OCI-LY7 (cell line): Measurements from ENCODE around the gene NCAN. TPM values are rescaled to one million over a fixed set of nuclear protein-coding genes. Genes with fewer than 3 reads are reported as not detected.
A peak's percentile ranks its signal among the peaks of the same experiment; 100 is the strongest.

Experiments
- BruUV-seq: library from RNA; stranded (reverse); fragments of 400-500 nt; replicated peaks from 2 replicates; lab custom pipeline; 2021; lab: Mats Ljungman, UMichigan
- CTCF ChIA-PET: fragments of 300-600 bp; sonication (Branson Sonifier 250); formaldehyde crosslinking; loops from one replicate; lab custom pipeline; 2022; ENCODE audit warnings: antibody characterized with exemption; ENCODE audit not compliant: unreplicated experiment; lab: Charles Lee
- POLR2A ChIA-PET: fragments of 300-600 bp; sonication (Branson Sonifier 250); formaldehyde crosslinking; loops from one replicate; lab custom pipeline; 2022; ENCODE audit warnings: antibody characterized with exemption; lab: Charles Lee
- DNase-seq: peaks from one replicate; pipeline ENCODE4 v3.0.0-alpha.2; 2015; ENCODE audit warnings: low spot score
- H2AFZ ChIP-seq: fragments of 200-600 bp; sonication (generic), shearing (Covaris generic); 2 replicates; pipeline ENCODE4 v1.6.1; 2014; ENCODE audit warnings: mild to moderate bottlenecking, antibody characterized with exemption, low read length, moderate library complexity
- H3K27ac ChIP-seq: fragments of 200-600 bp; sonication (generic); 2 replicates; pipeline ENCODE4 v1.5.1; 2014; ENCODE audit warnings: mixed run types, low read depth, mild to moderate bottlenecking, moderate library complexity, low read length, inconsistent platforms; ENCODE audit not compliant: poor library complexity, severe bottlenecking
- H3K36me3 ChIP-seq: fragments of 200-600 bp; sonication (generic); 2 replicates; pipeline ENCODE4 v1.6.1; 2014; ENCODE audit warnings: mild to moderate bottlenecking, antibody characterized with exemption, low read length, moderate library complexity, mixed read lengths; ENCODE audit not compliant: insufficient read depth
- H3K4me1 ChIP-seq: fragments of 200-600 bp; sonication (generic); 2 replicates; pipeline ENCODE4 v1.5.1; 2014; ENCODE audit warnings: mild to moderate bottlenecking, low read length; ENCODE audit not compliant: insufficient read depth, poor library complexity, severe bottlenecking
- H3K4me2 ChIP-seq: fragments of 200-600 bp; sonication (generic); 2 replicates; pipeline ENCODE4 v1.6.1; 2014; ENCODE audit warnings: mild to moderate bottlenecking, low read length
- H3K4me3 ChIP-seq: fragments of 200-600 bp; sonication (generic); 2 replicates; pipeline ENCODE4 v1.5.1; 2014; ENCODE audit warnings: mild to moderate bottlenecking, low read depth, low read length; ENCODE audit not compliant: poor library complexity, severe bottlenecking
- H3K79me2 ChIP-seq: fragments of 200-600 bp; sonication (generic); 2 replicates; pipeline ENCODE4 v1.6.1; 2016; ENCODE audit warnings: low read depth, mild to moderate bottlenecking, low read length, moderate library complexity, mixed read lengths; ENCODE audit not compliant: insufficient read depth
- H3K9me2 ChIP-seq: fragments of 200-600 bp; sonication (generic); 2 replicates; pipeline ENCODE4 v1.6.1; 2016; ENCODE audit warnings: mild to moderate bottlenecking, low read length, mixed read lengths; ENCODE audit not compliant: insufficient read depth
- H3K9me3 ChIP-seq: fragments of 200-600 bp; sonication (generic); 2 replicates; pipeline ENCODE4 v1.6.1; 2014; ENCODE audit warnings: mild to moderate bottlenecking, mixed run types, low read length, mixed read lengths
- H4K20me1 ChIP-seq: fragments of 200-600 bp; sonication (generic); 2 replicates; pipeline ENCODE4 v1.6.1; 2014; ENCODE audit warnings: mild to moderate bottlenecking, antibody characterized with exemption, low read length, moderate library complexity, mixed read lengths; ENCODE audit not compliant: insufficient read depth
- CTCF ChIP-seq: fragments of 200-600 bp; sonication (generic); conservative IDR thresholded peaks from 2 replicates; pipeline ENCODE4 v1.5.1; 2014; ENCODE audit warnings: mild to moderate bottlenecking, antibody characterized with exemption, low read length, moderate library complexity, mixed read lengths
- EZH2phosphoT487 ChIP-seq: fragments of 200-600 bp; sonication (generic); IDR thresholded peaks from 2 replicates; pipeline ENCODE4 v1.6.1; 2018; ENCODE audit warnings: low read depth, borderline replicate concordance, mild to moderate bottlenecking, mixed run types, antibody characterized with exemption, low read length, moderate library complexity, mixed read lengths
- intact Hi-C: fragments of 100-400 bp; cut with micrococcal nuclease; formaldehyde crosslinking; loops from one replicate; pipeline ENCODE4 v1.10.0; 2022; ENCODE audit not compliant: unreplicated experiment
- total RNA-seq, 2 experiments: library from RNA; depleted of rRNA in 1 of 2; stranded (reverse); fragments of >200 nt in 1 of 2; shearing (Covaris generic) in 1 of 2; gene quantifications; 2 replicates each; pipeline ENCODE4 v1.2.3, GENCODE V29; 2014 to 2022

The NCAN gene
- total RNA-seq, 2 experiments from 2014 or later: not detected

- no peaks in the 10 kb centered on the region for H3K36me3 ChIP-seq
- no peak overlapping the region for H3K4me2 ChIP-seq
- DNase-seq: no peak
- no peaks in the 10 kb centered on the region for H3K4me1 ChIP-seq
- no peaks in the 10 kb centered on the region for H3K79me2 ChIP-seq
- CTCF ChIA-PET: no interaction called here
- H3K9me2 ChIP-seq: no peaks in the 10 kb centered on the region
- intact Hi-C loops: no loop called here
- no peak for TF ChIP-seq EZH2phosphoT487
- no peak for TF ChIP-seq CTCF
- H3K9me3 ChIP-seq: no peaks in the 10 kb centered on the region
- no peak overlapping the region for H2AFZ ChIP-seq
- H3K27ac ChIP-seq: no peak overlapping the region
- H3K4me3 ChIP-seq: no peak overlapping the region
- no peaks in the 10 kb centered on the region for H4K20me1 ChIP-seq
- no TSS peak for BruUV-seq
- POLR2A ChIA-PET: interaction anchor here (0.7 kb wide), 1 partner anchor 16 kb away, joined by 5 read pairs; no protein-coding TSS in a partner anchor
Measured at GRCh38 chr19:19214159-19214490, 2.4 kb downstream of the NCAN start.

- CTCF ChIA-PET: no interaction called here
Measured at GRCh38 chr19:19214892-19215291, 3.1 kb downstream of the NCAN start.

More at GRCh38 chr19:19214892-19215291, 3.1 kb downstream of the NCAN start:
- TF ChIP-seq EZH2phosphoT487: no peak
- no peak for TF ChIP-seq CTCF
- Histone ChIP-seq H3K9me2 (no peaks in the 10 kb centered on the region), H3K4me1 (no peaks in the 10 kb centered on the region), H2AFZ (no peak overlapping the region), H3K4me3 (no peak overlapping the region), H3K79me2 (no peaks in the 10 kb centered on the region), H3K27ac (no peak overlapping the region), H3K4me2 (no peak overlapping the region), H3K36me3 (no peaks in the 10 kb centered on the region), H3K9me3 (no peaks in the 10 kb centered on the region), H4K20me1 (no peaks in the 10 kb centered on the region)
- DNase-seq: peak; percentile 30
- BruUV-seq: no TSS peak
- POLR2A ChIA-PET: interaction anchor here (0.7 kb wide), 1 partner anchor 15 kb away, joined by 5 read pairs; no protein-coding TSS in a partner anchor
- intact Hi-C loops: no loop called here
